NOMO-1 (cell line): ENCODE data around the gene KIAA0513.
"Not testable (repeated sequence)": the region's sequence is repeated elsewhere in the genome, so short reads cannot be mapped to it uniquely, and the experiment has no call there.

ENCODE experiments used
- DNase-seq, 2 experiments: peaks; one replicate each; lab custom pipeline; 2025; ENCODE audit not compliant: unreplicated experiment in 2 of 2; lab: John Stamatoyannopoulos, UW

The KIAA0513 gene

GRCh38 chr16:85027958-85028684 is 526 bp downstream of the KIAA0513 start:
- no peak for DNase-seq

- DNase-seq, result no peak
Observed at GRCh38 chr16:85028685-85029407, 1.3 kb downstream of the KIAA0513 start.

- peak; percentile 35 to 63 for DNase-seq
Observed at GRCh38 chr16:85029408-85029784, 1.8 kb downstream of the KIAA0513 start.

GRCh38 chr16:85029981-85030401 is 2.4 kb downstream of the KIAA0513 start:
- DNase-seq, result peak; percentile 47 to 49

GRCh38 chr16:85031451-85031850 is 3.9 kb downstream of the KIAA0513 start:
- DNase-seq, result no peak

- not testable (repeated sequence) for DNase-seq
Observed at GRCh38 chr16:85032187-85032586, 4.6 kb downstream of the KIAA0513 start.

GRCh38 chr16:85033171-85033570 is 5.6 kb downstream of the KIAA0513 start:
- DNase-seq, result no peak

GRCh38 chr16:85034591-85035433 is 7.2 kb downstream of the KIAA0513 start:
- DNase-seq, result no peak

GRCh38 chr16:85036236-85037049 is 8.8 kb downstream of the KIAA0513 start:
- DNase-seq, result no peak

- no peak for DNase-seq
Observed at GRCh38 chr16:85037050-85037410, 9.4 kb downstream of the KIAA0513 start.

GRCh38 chr16:85037721-85038120 is 10.1 kb downstream of the KIAA0513 start:
- DNase-seq, result no peak

- no peak for DNase-seq
Observed at GRCh38 chr16:85040685-85041084, 13.1 kb downstream of the KIAA0513 start.

GRCh38 chr16:85041219-85042166 is 13.9 kb downstream of the KIAA0513 start:
- no peak for DNase-seq

GRCh38 chr16:85042167-85042526 is 14.6 kb downstream of the KIAA0513 start:
- no peak for DNase-seq

- no peak for DNase-seq
Observed at GRCh38 chr16:85042606-85043005, 15.0 kb downstream of the KIAA0513 start.

- DNase-seq, result no peak
Observed at GRCh38 chr16:85045077-85045476, 17.5 kb downstream of the KIAA0513 start.

- DNase-seq, result no peak
Observed at GRCh38 chr16:85045641-85046471, 18.3 kb downstream of the KIAA0513 start.

GRCh38 chr16:85046472-85046916 is 18.9 kb downstream of the KIAA0513 start:
- DNase-seq, result peak in 1 of 2 experiments; percentile 46
